IPS-15b (cell line): ENCODE results near the gene TBC1D8B.
"Not testable (repeated sequence)": the region's sequence is repeated elsewhere in the genome, so short reads cannot be mapped to it uniquely, and the experiment has no call there.

Experiments
- H3K27me3 ChIP-seq: one replicate; pipeline ENCODE4 v1.6.1; 2013; ENCODE audit warnings: low read length; ENCODE audit not compliant: control insufficient read depth, insufficient read depth
- H3K36me3 ChIP-seq: one replicate; pipeline ENCODE4 v1.6.1; 2013; ENCODE audit warnings: low read length; ENCODE audit not compliant: control insufficient read depth, insufficient read depth
- H3K4me1 ChIP-seq: one replicate; pipeline ENCODE4 v1.6.1; 2013; ENCODE audit warnings: mild to moderate bottlenecking, low read length; ENCODE audit not compliant: control insufficient read depth, insufficient read depth
- H3K4me3 ChIP-seq: one replicate; pipeline ENCODE4 v1.5.1; 2013; ENCODE audit warnings: low read depth, low read length
- H3K9ac ChIP-seq: one replicate; pipeline ENCODE4 v1.6.1; 2013; ENCODE audit warnings: low read depth, mild to moderate bottlenecking, low read length
- H3K9me3 ChIP-seq: one replicate; pipeline ENCODE4 v1.6.1; 2013; ENCODE audit warnings: mild to moderate bottlenecking, low read length; ENCODE audit not compliant: control insufficient read depth, insufficient read depth

TBC1D8B gene

GRCh38 chrX:106802388-106803275, at the start of gene TBC1D8B:
TSS of gene TBC1D8B (plus strand) at chrX:106802673. CDS start at chrX:106802854, 181 bp downstream.
- peak within 1 kb of the TSS; percentile 83 for H3K4me3 ChIP-seq
- no peaks in the 10 kb centered on the region for H3K36me3 ChIP-seq
- peaks cover 21% of the 10 kb centered on the region for H3K27me3 ChIP-seq
- H3K9ac ChIP-seq = peak within 1 kb of the TSS; percentile 68
- peaks cover 8% of the 10 kb centered on the region for H3K4me1 ChIP-seq
- no peaks in the 10 kb centered on the region for H3K9me3 ChIP-seq

GRCh38 chrX:106769288-106769687, 33.2 kb upstream of the TBC1D8B start:
- H3K9me3 ChIP-seq, H3K4me1 ChIP-seq, H3K27me3 ChIP-seq: not testable (repeated sequence)

GRCh38 chrX:106774981-106775380, 27.5 kb upstream of the TBC1D8B start:
- Histone ChIP-seq H3K36me3 (no peaks in the 10 kb centered on the region), H3K4me3 (no peak overlapping the region), H3K4me1 (no peaks in the 10 kb centered on the region), H3K27me3 (no peaks in the 10 kb centered on the region), H3K9me3 (peaks cover 5% of the 10 kb centered on the region), H3K9ac (no peak overlapping the region)

More at GRCh38 chrX:106769288-106769687, 33.2 kb upstream of the TBC1D8B start:
- not testable (repeated sequence) for H3K9ac ChIP-seq, H3K36me3 ChIP-seq, H3K4me3 ChIP-seq

- Histone ChIP-seq H3K4me1 (peaks cover 21% of the 10 kb centered on the region), H3K9me3 (no peaks in the 10 kb centered on the region), H3K9ac (no peak overlapping the region), H3K36me3 (no peaks in the 10 kb centered on the region), H3K27me3 (no peaks in the 10 kb centered on the region), H3K4me3 (no peak overlapping the region)
These were observed 22.2 kb upstream of the TBC1D8B start for GRCh38 chrX:106780264-106780663.

GRCh38 chrX:106780664-106781377, 21.7 kb upstream of the TBC1D8B start:
- Histone ChIP-seq H3K9me3 (no peaks in the 10 kb centered on the region), H3K4me3 (no peak overlapping the region), H3K9ac (no peak overlapping the region), H3K4me1 (peaks cover 21% of the 10 kb centered on the region), H3K27me3 (no peaks in the 10 kb centered on the region), H3K36me3 (no peaks in the 10 kb centered on the region)

- Histone ChIP-seq H3K9me3 (no peaks in the 10 kb centered on the region), H3K27me3 (no peaks in the 10 kb centered on the region), H3K9ac (no peak overlapping the region), H3K4me1 (peaks cover 21% of the 10 kb centered on the region), H3K4me3 (peak overlapping the region; percentile 16), H3K36me3 (no peaks in the 10 kb centered on the region)
These were observed 18.8 kb upstream of the TBC1D8B start for GRCh38 chrX:106783716-106784115.

- Histone ChIP-seq H3K9ac (no peak overlapping the region), H3K4me3 (no peak overlapping the region), H3K36me3 (no peaks in the 10 kb centered on the region), H3K27me3 (no peaks in the 10 kb centered on the region), H3K4me1 (no peaks in the 10 kb centered on the region), H3K9me3 (no peaks in the 10 kb centered on the region)
These were observed 11.0 kb upstream of the TBC1D8B start for GRCh38 chrX:106791495-106791894.

GRCh38 chrX:106802063-106802387, 448 bp upstream of the TBC1D8B start:
- Histone ChIP-seq H3K9ac (no peak overlapping the region), H3K4me1 (peaks cover 8% of the 10 kb centered on the region), H3K36me3 (no peaks in the 10 kb centered on the region), H3K4me3 (peak overlapping the region; percentile 83), H3K9me3 (no peaks in the 10 kb centered on the region), H3K27me3 (peaks cover 21% of the 10 kb centered on the region)

GRCh38 chrX:106811131-106811910, 8.8 kb downstream of the TBC1D8B start:
- Histone ChIP-seq H3K9ac (no peak overlapping the region), H3K4me1 (no peaks in the 10 kb centered on the region), H3K9me3 (no peaks in the 10 kb centered on the region), H3K4me3 (no peak overlapping the region), H3K36me3 (no peaks in the 10 kb centered on the region), H3K27me3 (no peaks in the 10 kb centered on the region)

- not testable (repeated sequence) for H3K9ac ChIP-seq, H3K4me3 ChIP-seq, H3K4me1 ChIP-seq, H3K9me3 ChIP-seq, H3K27me3 ChIP-seq, H3K36me3 ChIP-seq
These were observed 10.5 kb downstream of the TBC1D8B start for GRCh38 chrX:106812930-106813329.

GRCh38 chrX:106814093-106814492, 11.6 kb downstream of the TBC1D8B start:
- H3K9me3 ChIP-seq, H3K36me3 ChIP-seq, H3K4me1 ChIP-seq, H3K27me3 ChIP-seq, H3K4me3 ChIP-seq, H3K9ac ChIP-seq: not testable (repeated sequence)
